Kidney (tissue), 14 donors: ENCODE results near the gene DNAJB8. TPM values are rescaled to one million over a fixed set of nuclear protein-coding genes. Genes with fewer than 3 reads are reported as not detected.

Source experiments
- DNase-seq, 5 donors: peaks; one replicate each; pipeline ENCODE4 v3.0.0-alpha.2; 2013 to 2020
- FAIRE-seq: peaks from 2 replicates; lab custom pipeline; 2012; peaks lifted over from hg19 to GRCh38; lab: Jason Lieb, UNC
- H3K27ac ChIP-seq, 2 donors: one replicate each; pipeline ENCODE4 v1.7.0; 2013; ENCODE audit warnings: low read depth in 2 of 2, low read length in 2 of 2, inconsistent platforms in 1 of 2
- H3K27me3 ChIP-seq: one replicate; pipeline ENCODE4 v1.7.1; 2013; ENCODE audit warnings: low read length, inconsistent platforms; ENCODE audit not compliant: control insufficient read depth, insufficient read depth
- H3K36me3 ChIP-seq, 3 donors: one replicate each; pipeline versions ENCODE4 v1.7.0 to v1.7.1; 2013; ENCODE audit warnings: low read length in 3 of 3, control low read depth in 1 of 3, inconsistent platforms in 1 of 3; ENCODE audit not compliant: insufficient read depth in 3 of 3, control insufficient read depth in 2 of 3
- H3K4me1 ChIP-seq, 3 donors: one replicate each; pipeline versions ENCODE4 v1.7.0 to v1.7.1; 2013; ENCODE audit warnings: low read length in 3 of 3, inconsistent platforms in 1 of 3, low read depth in 1 of 3; ENCODE audit not compliant: control insufficient read depth in 2 of 3, insufficient read depth in 2 of 3
- H3K4me3 ChIP-seq, 3 donors: one replicate each; pipeline versions ENCODE4 v1.7.0 to v1.8.1; 2013; ENCODE audit warnings: low read length in 3 of 3, control low read depth in 1 of 3, inconsistent platforms in 1 of 3
- H3K9ac ChIP-seq, 3 donors: one replicate each; pipeline versions ENCODE4 v1.7.0 to v1.7.1; 2013; ENCODE audit warnings: low read length in 3 of 3, control low read depth in 1 of 3, inconsistent platforms in 1 of 3
- H3K9me3 ChIP-seq, 3 donors: one replicate each; pipeline versions ENCODE4 v1.7.0 to v1.7.1; 2013; ENCODE audit warnings: low read length in 3 of 3, control low read depth in 1 of 3, inconsistent platforms in 1 of 3; ENCODE audit not compliant: control insufficient read depth in 2 of 3, insufficient read depth in 1 of 3
- intact Hi-C: fragments of 100-400 bp; cut with DNase I; formaldehyde crosslinking; loops from one replicate; pipeline ENCODE4 v1.11.1; 2022
- polyA plus RNA-seq: library from polyadenylated mRNA; stranded (reverse); fragments of 350-450 nt; fragmentation: Illumina TruSeq; extraction: RNeasy Lipid Tissue Mini Kit (QIAGEN cat#74804); gene quantifications from one replicate; pipeline ENCODE4 v1.2.3, GENCODE V29; 2014; ENCODE audit warnings: low read depth, low replicate concordance; ENCODE audit not compliant: insufficient read depth
- total RNA-seq: library from RNA; stranded (reverse); fragmentation: NEBNext Ultra II Directional; extraction: Animal tissue kit (Norgen Biotek cat#: 25700); gene quantifications from one replicate; pipeline ENCODE4 v1.2.1, GENCODE V29; 2021
- TF ChIP-seq, protein P1 (sequence below): IDR thresholded peaks from 3 replicates; pipeline ENCODE4 v1.5.1; 2012; ENCODE audit warnings: mild to moderate bottlenecking, moderate library complexity, borderline replicate concordance; ENCODE audit not compliant: insufficient read depth; ENCODE audit errors: extremely low read depth
- donor health status: control.
- donor health status: control.
- donor health status: control.
- donor health status: control.
- donor health status: control.
- donor health status: DM: yes; HTN: yes; CAD: no.
- donor health status: Normal renal cell carcinoma (clear cell type).

Gene DNAJB8
- total and polyA plus RNA-seq, 2 donors from 2014 or later, result not detected

DNA sequence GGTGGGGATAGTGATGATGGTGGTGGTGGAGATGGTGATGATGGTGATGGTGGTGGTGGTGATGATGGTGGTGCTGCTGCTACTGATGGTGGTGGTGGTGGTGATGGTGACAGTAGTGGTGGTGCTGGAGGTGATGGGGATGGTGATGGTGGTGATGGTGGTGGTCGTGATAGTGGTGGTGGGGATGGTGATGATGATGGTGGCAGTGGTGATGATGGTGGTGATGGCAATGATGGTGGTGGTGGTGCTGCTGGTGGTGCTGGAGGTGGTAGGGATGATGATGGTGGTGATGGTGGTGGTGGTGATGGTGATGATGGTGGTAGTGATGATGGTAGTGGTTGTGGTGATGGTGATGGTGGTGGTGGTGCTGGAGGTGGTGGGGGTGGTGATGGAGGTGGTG, 21.3 kb downstream of the DNAJB8 start:
- DNase-seq (no peak), FAIRE-seq (no peak)
- no peak overlapping the region for H3K9ac ChIP-seq
- H3K9me3 ChIP-seq, result no peaks in the 10 kb centered on the region
- H3K27me3 ChIP-seq, result no peaks in the 10 kb centered on the region
- intact Hi-C loops, result no loop called here
- no peaks in the 10 kb centered on the region for H3K36me3 ChIP-seq
- H3K27ac ChIP-seq, result no peak overlapping the region
- TF ChIP-seq, protein P1, sequence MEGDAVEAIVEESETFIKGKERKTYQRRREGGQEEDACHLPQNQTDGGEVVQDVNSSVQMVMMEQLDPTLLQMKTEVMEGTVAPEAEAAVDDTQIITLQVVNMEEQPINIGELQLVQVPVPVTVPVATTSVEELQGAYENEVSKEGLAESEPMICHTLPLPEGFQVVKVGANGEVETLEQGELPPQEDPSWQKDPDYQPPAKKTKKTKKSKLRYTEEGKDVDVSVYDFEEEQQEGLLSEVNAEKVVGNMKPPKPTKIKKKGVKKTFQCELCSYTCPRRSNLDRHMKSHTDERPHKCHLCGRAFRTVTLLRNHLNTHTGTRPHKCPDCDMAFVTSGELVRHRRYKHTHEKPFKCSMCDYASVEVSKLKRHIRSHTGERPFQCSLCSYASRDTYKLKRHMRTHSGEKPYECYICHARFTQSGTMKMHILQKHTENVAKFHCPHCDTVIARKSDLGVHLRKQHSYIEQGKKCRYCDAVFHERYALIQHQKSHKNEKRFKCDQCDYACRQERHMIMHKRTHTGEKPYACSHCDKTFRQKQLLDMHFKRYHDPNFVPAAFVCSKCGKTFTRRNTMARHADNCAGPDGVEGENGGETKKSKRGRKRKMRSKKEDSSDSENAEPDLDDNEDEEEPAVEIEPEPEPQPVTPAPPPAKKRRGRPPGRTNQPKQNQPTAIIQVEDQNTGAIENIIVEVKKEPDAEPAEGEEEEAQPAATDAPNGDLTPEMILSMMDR, result no peak
- no peak overlapping the region for H3K4me3 ChIP-seq
- no peaks in the 10 kb centered on the region for H3K4me1 ChIP-seq

DNA sequence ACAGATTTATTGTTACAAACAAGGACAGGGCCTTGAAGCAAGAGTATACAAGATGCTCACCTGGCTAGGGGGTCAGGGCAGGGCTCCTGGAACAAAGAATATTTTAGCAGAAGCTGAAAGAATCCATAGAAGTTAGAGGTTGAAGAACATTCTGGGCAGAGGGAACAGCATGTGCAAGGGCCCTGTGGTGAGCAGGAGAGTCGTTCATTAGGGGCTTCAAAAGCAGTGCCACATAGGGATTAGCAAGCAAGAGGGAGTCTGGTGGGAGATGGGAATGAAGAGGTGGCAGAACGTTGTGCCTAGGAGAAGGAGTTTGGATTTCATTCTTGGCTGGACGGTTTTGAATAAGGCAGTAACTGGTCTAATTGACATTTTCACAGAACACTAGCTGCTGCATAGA, 22.9 kb downstream of the DNAJB8 start:
- no peaks in the 10 kb centered on the region for H3K9me3 ChIP-seq
- no peak overlapping the region for H3K9ac ChIP-seq
- no peak overlapping the region for H3K27ac ChIP-seq
- H3K27me3 ChIP-seq, result no peaks in the 10 kb centered on the region
- no peak for DNase-seq
- no peak for FAIRE-seq
- intact Hi-C loops, result no loop called here
- no peak overlapping the region for H3K4me3 ChIP-seq
- H3K36me3 ChIP-seq, result no peaks in the 10 kb centered on the region
- no peaks in the 10 kb centered on the region for H3K4me1 ChIP-seq
- TF ChIP-seq, protein P1, result no peak

DNA sequence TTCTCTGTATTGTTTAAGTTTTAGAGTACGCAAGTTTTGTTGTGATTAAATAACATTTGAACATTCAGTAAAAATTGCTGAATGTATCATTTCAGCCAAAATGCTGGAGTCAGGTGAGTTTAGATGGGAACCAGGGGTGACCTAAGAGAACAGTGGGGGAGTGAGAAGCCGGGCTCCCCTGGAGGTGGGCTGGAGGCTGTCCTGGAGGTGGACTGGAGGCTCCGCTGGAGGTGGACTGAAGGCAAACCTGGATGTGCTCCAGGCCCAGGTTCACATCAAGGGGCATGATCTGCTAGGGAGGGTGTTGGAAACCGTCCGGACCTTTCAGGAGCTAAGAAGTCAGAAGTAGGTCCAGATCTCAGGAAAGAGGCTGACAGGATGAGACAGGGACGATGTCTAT, 23.7 kb downstream of the DNAJB8 start:
- Histone ChIP-seq H3K27ac (no peak overlapping the region), H3K9ac (no peak overlapping the region), H3K36me3 (no peaks in the 10 kb centered on the region), H3K9me3 (no peaks in the 10 kb centered on the region), H3K4me1 (no peaks in the 10 kb centered on the region), H3K27me3 (no peaks in the 10 kb centered on the region), H3K4me3 (no peak overlapping the region)
- intact Hi-C loops, result no loop called here
- TF ChIP-seq, protein P1, result no peak
- no peak for DNase-seq
- FAIRE-seq, result no peak

DNA sequence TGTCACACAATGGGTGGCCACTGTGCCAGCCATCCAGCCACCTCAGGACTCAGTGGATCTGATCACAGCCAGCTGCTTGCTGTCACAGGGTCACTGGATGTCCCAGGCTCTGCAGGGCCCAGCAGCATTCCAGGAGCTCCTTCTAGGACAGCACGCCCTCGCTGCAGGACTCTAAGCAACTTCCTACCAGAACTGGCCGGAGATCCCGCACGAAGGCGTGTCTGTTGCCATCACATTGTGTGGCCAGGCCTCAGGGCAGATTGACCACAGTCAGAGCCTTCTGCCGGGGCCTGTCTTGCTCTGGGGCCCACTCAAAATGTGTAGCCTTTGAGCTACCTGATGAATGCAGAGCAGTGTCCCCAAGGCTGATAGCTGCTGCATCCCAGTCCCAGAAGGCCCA, 24.6 kb downstream of the DNAJB8 start:
- Histone ChIP-seq H3K9ac (no peak overlapping the region), H3K4me3 (no peak overlapping the region), H3K4me1 (no peaks in the 10 kb centered on the region), H3K9me3 (no peaks in the 10 kb centered on the region), H3K27me3 (no peaks in the 10 kb centered on the region), H3K36me3 (no peaks in the 10 kb centered on the region), H3K27ac (no peak overlapping the region)
- DNase-seq (no peak), FAIRE-seq (no peak)
- intact Hi-C loops, result no loop called here
- TF ChIP-seq, protein P1, result no peak
